K562 (cell line): ENCODE results near the gene OTOA.

Experiments
- ESRRA ChIP-seq: fragments of 450-650 bp; IDR thresholded peaks from 2 replicates; pipeline ENCODE4 v1.6.1; 2014; ENCODE audit warnings: low read depth, mild to moderate bottlenecking, moderate library complexity, borderline replicate concordance
- SP1 ChIP-seq: sonication (generic); formaldehyde crosslinking; IDR thresholded peaks from 2 replicates; pipeline ENCODE4 v1.8.1; 2022; ENCODE audit warnings: mild to moderate bottlenecking, missing genetic modification reagents
- TF ChIP-seq, protein P1 (sequence below), 3 experiments: IDR thresholded peaks in 2 of 3; conservative IDR thresholded peaks in 1 of 3; 2 replicates each; pipeline ENCODE4 v1.5.1; 2011 to 2012; ENCODE audit warnings: low read length in 3 of 3, mild to moderate bottlenecking in 3 of 3, control low read depth in 2 of 3, improper control_type of control experiment in 1 of 3, inconsistent platforms in 1 of 3, low read depth in 1 of 3, mixed read lengths in 1 of 3, moderate library complexity in 1 of 3; ENCODE audit not compliant: insufficient read depth in 2 of 3

- no peak for TF ChIP-seq SP1 (CRISPR knock-in tag)
- no peak for TF ChIP-seq ESRRA
- TF ChIP-seq, protein P1, sequence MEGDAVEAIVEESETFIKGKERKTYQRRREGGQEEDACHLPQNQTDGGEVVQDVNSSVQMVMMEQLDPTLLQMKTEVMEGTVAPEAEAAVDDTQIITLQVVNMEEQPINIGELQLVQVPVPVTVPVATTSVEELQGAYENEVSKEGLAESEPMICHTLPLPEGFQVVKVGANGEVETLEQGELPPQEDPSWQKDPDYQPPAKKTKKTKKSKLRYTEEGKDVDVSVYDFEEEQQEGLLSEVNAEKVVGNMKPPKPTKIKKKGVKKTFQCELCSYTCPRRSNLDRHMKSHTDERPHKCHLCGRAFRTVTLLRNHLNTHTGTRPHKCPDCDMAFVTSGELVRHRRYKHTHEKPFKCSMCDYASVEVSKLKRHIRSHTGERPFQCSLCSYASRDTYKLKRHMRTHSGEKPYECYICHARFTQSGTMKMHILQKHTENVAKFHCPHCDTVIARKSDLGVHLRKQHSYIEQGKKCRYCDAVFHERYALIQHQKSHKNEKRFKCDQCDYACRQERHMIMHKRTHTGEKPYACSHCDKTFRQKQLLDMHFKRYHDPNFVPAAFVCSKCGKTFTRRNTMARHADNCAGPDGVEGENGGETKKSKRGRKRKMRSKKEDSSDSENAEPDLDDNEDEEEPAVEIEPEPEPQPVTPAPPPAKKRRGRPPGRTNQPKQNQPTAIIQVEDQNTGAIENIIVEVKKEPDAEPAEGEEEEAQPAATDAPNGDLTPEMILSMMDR (IDR thresholded peaks at IDR 0.05 in 2 of 3, conservative IDR thresholded peaks at IDR 0.05 in 1 of 3; ENCODE audit: insufficient read depth in 2 of 3, low read depth in 1 of 3, low read length in 3 of 3): no peak
Observed at GRCh38 chr16:21697032-21697431, 33.3 kb downstream of the OTOA start.
